A549 (cell line): ENCODE data around the gene NOL3. TPM values are rescaled to one million over a fixed set of nuclear protein-coding genes. Genes with fewer than 3 reads are reported as not detected.

Experiments
- ATAC-seq, 2 experiments: fragments of 200-7000 bp in 1 of 2; fragments of >200 bp in 1 of 2; cut with Nextera tagmentation in 1 of 2; cut with Tn5 transposase in 1 of 2; 3 replicates each; pipeline versions ENCODE4 v1.8.0 to v1.9.1; 2018 to 2020; ENCODE audit warnings: mild to moderate bottlenecking in 1 of 2, moderate library complexity in 1 of 2
- CTCF ChIA-PET: fragments of 300-600 bp; sonication (Branson Sonifier 250); formaldehyde crosslinking; extraction: SDS; loops from one replicate; lab custom pipeline; 2021; ENCODE audit warnings: antibody characterized with exemption, inconsistent platforms; lab: Yijun Ruan, JAX
- POLR2A ChIA-PET: fragments of 350-600 bp; formaldehyde crosslinking; extraction: SDS; loops from one replicate; lab custom pipeline; 2021; ENCODE audit warnings: antibody characterized with exemption, inconsistent platforms; lab: Yijun Ruan, JAX
- DNase-seq, 2 experiments: peaks; one replicate each; pipeline versions ENCODE4 v3.0.0 to v3.0.0-alpha.2; 2011 to 2016; ENCODE audit warnings: low read depth in 1 of 2, low spot score in 1 of 2
- FAIRE-seq: peaks from 2 replicates; lab custom pipeline; 2011; peaks lifted over from hg19 to GRCh38; lab: Jason Lieb, UNC
- H3K27ac ChIP-seq, 2 experiments: fragments of >200 bp; sonication (Bioruptor Twin); formaldehyde crosslinking; 3 replicates each; pipeline ENCODE4 v1.5.1; 2016 to 2017
- H3K4me1 ChIP-seq: fragments of >200 bp; sonication (Bioruptor Twin); formaldehyde crosslinking; 3 replicates; pipeline ENCODE4 v1.6.1; 2016
- H3K4me2 ChIP-seq: fragments of >200 bp; sonication (Bioruptor Twin); formaldehyde crosslinking; 3 replicates; pipeline ENCODE4 v1.6.1; 2016
- H3K4me3 ChIP-seq: fragments of >200 bp; sonication (Bioruptor Twin); formaldehyde crosslinking; 3 replicates; pipeline ENCODE4 v1.5.1; 2016
- H3K9me3 ChIP-seq: fragments of >200 bp; sonication (Bioruptor Twin); formaldehyde crosslinking; 3 replicates; pipeline ENCODE4 v1.6.1; 2016
- BHLHE40 ChIP-seq: IDR thresholded peaks from 2 replicates; pipeline ENCODE4 v1.6.1; 2012; ENCODE audit warnings: low read depth, low read length, inconsistent platforms
- CBX8 ChIP-seq: fragments of 200-600 bp; sonication (generic); IDR thresholded peaks from 2 replicates; pipeline ENCODE4 v1.6.1; 2016
- CEBPB ChIP-seq, 2 experiments: fragments of >200 bp in 1 of 2; sonication (Bioruptor Twin) in 1 of 2; formaldehyde crosslinking in 1 of 2; IDR thresholded peaks; 2 replicates each; pipeline ENCODE4 v1.6.1; 2012 to 2016
- CHD4 ChIP-seq: fragments of 200-600 bp; sonication (generic); IDR thresholded peaks from 2 replicates; pipeline ENCODE4 v1.6.1; 2016; ENCODE audit warnings: antibody characterized with exemption, mild to moderate bottlenecking, borderline replicate concordance
- EP300 ChIP-seq, 2 experiments: fragments of >200 bp; sonication (Bioruptor Twin); formaldehyde crosslinking; IDR thresholded peaks; 2 replicates in 1 of 2; 3 replicates in 1 of 2; pipeline ENCODE4 v1.6.1; 2016 to 2017
- ESRRA ChIP-seq: fragments of 150-350 bp; IDR thresholded peaks from 2 replicates; pipeline ENCODE4 v1.6.1; 2014; ENCODE audit warnings: mild to moderate bottlenecking, low read length, borderline replicate concordance
- FOSB ChIP-seq: fragments of 250-450 bp; sonication (Bioruptor Pico); IDR thresholded peaks from 2 replicates; pipeline ENCODE4 v1.5.0; 2020; ENCODE audit warnings: mild to moderate bottlenecking, moderate library complexity
- FOSL2 ChIP-seq, 2 experiments: fragments of 450-650 bp in 1 of 2; fragments of >200 bp in 1 of 2; sonication (Bioruptor Twin) in 1 of 2; formaldehyde crosslinking; IDR thresholded peaks; 2 replicates each; pipeline versions ENCODE4 v1.5.0 to v1.6.1; 2016 to 2020; ENCODE audit warnings: mild to moderate bottlenecking in 1 of 2, moderate library complexity in 1 of 2
- HEYL ChIP-seq: fragments of 250-450 bp; sonication (Bioruptor Pico); IDR thresholded peaks from 2 replicates; pipeline ENCODE4 v1.8.0; 2021; ENCODE audit warnings: mild to moderate bottlenecking, moderate library complexity
- HOXA7 ChIP-seq: fragments of 250-450 bp; sonication (Bioruptor Pico); IDR thresholded peaks from 2 replicates; pipeline ENCODE4 v1.5.0; 2020; ENCODE audit warnings: mild to moderate bottlenecking, moderate library complexity
- HOXB13 ChIP-seq: fragments of 250-450 bp; sonication (Bioruptor Pico); IDR thresholded peaks from 2 replicates; pipeline ENCODE4 v1.5.0; 2020; ENCODE audit warnings: low read depth, mild to moderate bottlenecking, moderate library complexity
- JUNB ChIP-seq: fragments of >200 bp; sonication (Bioruptor Twin); formaldehyde crosslinking; IDR thresholded peaks from 2 replicates; pipeline ENCODE4 v1.6.1; 2016
- KDM5A ChIP-seq: fragments of 200-600 bp; sonication (generic); IDR thresholded peaks from 2 replicates; pipeline ENCODE4 v1.6.1; 2016; ENCODE audit warnings: antibody characterized with exemption, mild to moderate bottlenecking
- MAFK ChIP-seq: fragments of 450-650 bp; IDR thresholded peaks from 2 replicates; pipeline ENCODE4 v1.6.1; 2014; ENCODE audit not compliant: partially characterized antibody
- NR3C1 ChIP-seq: fragments of >200 bp; sonication (Bioruptor Twin); formaldehyde crosslinking; IDR thresholded peaks from 3 replicates; pipeline ENCODE4 v1.6.1; 2017
- PHF8 ChIP-seq: fragments of 200-600 bp; sonication (generic); IDR thresholded peaks from 2 replicates; pipeline ENCODE4 v1.6.1; 2016; ENCODE audit warnings: low read depth, mild to moderate bottlenecking, antibody characterized with exemption, moderate library complexity, borderline replicate concordance
- RAD21 ChIP-seq, 2 experiments: fragments of >200 bp in 1 of 2; sonication (Bioruptor Twin) in 1 of 2; formaldehyde crosslinking in 1 of 2; IDR thresholded peaks in 1 of 2; conservative IDR thresholded peaks in 1 of 2; 2 replicates in 1 of 2; 3 replicates in 1 of 2; pipeline ENCODE4 v1.6.1; 2012 to 2018; ENCODE audit warnings: inconsistent platforms in 1 of 2
- RARB ChIP-seq: fragments of 250-450 bp; sonication (Bioruptor Pico); IDR thresholded peaks from 2 replicates; pipeline ENCODE4 v1.8.0; 2021; ENCODE audit warnings: mild to moderate bottlenecking, moderate library complexity
- RFX5 ChIP-seq: fragments of 450-650 bp; IDR thresholded peaks from 2 replicates; pipeline ENCODE4 v1.7.1; 2014; ENCODE audit warnings: antibody characterized with exemption, mild to moderate bottlenecking, moderate library complexity
- RNF2 ChIP-seq: fragments of 200-600 bp; sonication (generic); IDR thresholded peaks from 2 replicates; pipeline ENCODE4 v1.6.1; 2016; ENCODE audit warnings: low read depth, mild to moderate bottlenecking, antibody characterized with exemption, moderate library complexity, borderline replicate concordance
- SMC3 ChIP-seq: fragments of >200 bp; sonication (Bioruptor Twin); formaldehyde crosslinking; IDR thresholded peaks from 3 replicates; pipeline ENCODE4 v1.6.1; 2018; ENCODE audit warnings: inconsistent platforms
- TFCP2L1 ChIP-seq: fragments of 250-450 bp; sonication (Bioruptor Pico); IDR thresholded peaks from 2 replicates; pipeline ENCODE4 v1.5.0; 2021; ENCODE audit warnings: mild to moderate bottlenecking
- TP53 ChIP-seq: fragments of 250-450 bp; sonication (Bioruptor Pico); IDR thresholded peaks from 2 replicates; pipeline ENCODE4 v1.5.0; 2021; ENCODE audit warnings: mild to moderate bottlenecking, moderate library complexity
- ZSCAN20 ChIP-seq: fragments of 250-450 bp; sonication (Bioruptor Pico); IDR thresholded peaks from 2 replicates; pipeline ENCODE4 v1.8.0; 2022; ENCODE audit warnings: mild to moderate bottlenecking, moderate library complexity
- WGBS: methylation state at CpG from one replicate; pipeline ENCODE4 v1.1.6; 2017; ENCODE audit errors: missing lambda C conversion rate; 5-methylcytosine and 5-hydroxymethylcytosine counted together
- polyA plus RNA-seq, 4 experiments: library from polyadenylated mRNA; depleted of rRNA in 3 of 4; stranded (reverse); fragments of >200 nt; fragmentation: RNase III in 1 of 4; extraction: RNeasy Plus Mini Kit Qiagen cat#74134 plus additional on column Dnase treatment in 1 of 4; gene quantifications; 2 replicates in 3 of 4; 3 replicates in 1 of 4; pipeline ENCODE4 v1.2.3, GENCODE V29; 2011 to 2017
- TF ChIP-seq, protein P1 (sequence below): fragments of 250-450 bp; sonication (Bioruptor Pico); IDR thresholded peaks from 2 replicates; pipeline ENCODE4 v1.5.0; 2020; ENCODE audit warnings: low read depth, mild to moderate bottlenecking, moderate library complexity
- TF ChIP-seq, protein P2 (sequence below): fragments of >200 bp; sonication (Bioruptor Twin); formaldehyde crosslinking; IDR thresholded peaks from 3 replicates; pipeline ENCODE4 v1.5.1; 2016
- TF ChIP-seq, protein P3 (sequence below): IDR thresholded peaks from 2 replicates; pipeline ENCODE4 v1.6.1; 2012
- TF ChIP-seq, protein P4 (sequence below): fragments of 150-350 bp; IDR thresholded peaks from 2 replicates; pipeline ENCODE4 v1.6.1; 2014; ENCODE audit warnings: low read depth, mild to moderate bottlenecking, low read length
- TF ChIP-seq, protein P5 (sequence below): fragments of >200 bp; sonication (Bioruptor Twin); formaldehyde crosslinking; IDR thresholded peaks from 3 replicates; pipeline ENCODE4 v1.6.1; 2016

Gene NOL3
- polyA plus RNA-seq, 2 of the 4 experiments (the other 2 are of a cell fraction), result 22.6 to 39.1 TPM

- TF ChIP-seq RFX5 (no peak), HOXA7 (CRISPR knock-in tag) (no peak), RARB (CRISPR knock-in tag) (no peak), BHLHE40 (no peak), NR3C1 (no peak), EP300 (IDR thresholded peaks at IDR 0.05) (no peak), PHF8 (no peak), TFCP2L1 (no peak), FOSL2 (IDR thresholded peaks at IDR 0.05) (no peak), FOSL2 (CRISPR knock-in tag; IDR thresholded peaks at IDR 0.05) (no peak), KDM5A (no peak), CBX8 (no peak), SMC3 (no peak), ZSCAN20 (no peak), RNF2 (no peak)
- TF ChIP-seq, protein P1, sequence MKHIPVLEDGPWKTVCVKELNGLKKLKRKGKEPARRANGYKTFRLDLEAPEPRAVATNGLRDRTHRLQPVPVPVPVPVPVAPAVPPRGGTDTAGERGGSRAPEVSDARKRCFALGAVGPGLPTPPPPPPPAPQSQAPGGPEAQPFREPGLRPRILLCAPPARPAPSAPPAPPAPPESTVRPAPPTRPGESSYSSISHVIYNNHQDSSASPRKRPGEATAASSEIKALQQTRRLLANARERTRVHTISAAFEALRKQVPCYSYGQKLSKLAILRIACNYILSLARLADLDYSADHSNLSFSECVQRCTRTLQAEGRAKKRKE (CRISPR knock-in tag), result no peak
- TF ChIP-seq, protein P2, sequence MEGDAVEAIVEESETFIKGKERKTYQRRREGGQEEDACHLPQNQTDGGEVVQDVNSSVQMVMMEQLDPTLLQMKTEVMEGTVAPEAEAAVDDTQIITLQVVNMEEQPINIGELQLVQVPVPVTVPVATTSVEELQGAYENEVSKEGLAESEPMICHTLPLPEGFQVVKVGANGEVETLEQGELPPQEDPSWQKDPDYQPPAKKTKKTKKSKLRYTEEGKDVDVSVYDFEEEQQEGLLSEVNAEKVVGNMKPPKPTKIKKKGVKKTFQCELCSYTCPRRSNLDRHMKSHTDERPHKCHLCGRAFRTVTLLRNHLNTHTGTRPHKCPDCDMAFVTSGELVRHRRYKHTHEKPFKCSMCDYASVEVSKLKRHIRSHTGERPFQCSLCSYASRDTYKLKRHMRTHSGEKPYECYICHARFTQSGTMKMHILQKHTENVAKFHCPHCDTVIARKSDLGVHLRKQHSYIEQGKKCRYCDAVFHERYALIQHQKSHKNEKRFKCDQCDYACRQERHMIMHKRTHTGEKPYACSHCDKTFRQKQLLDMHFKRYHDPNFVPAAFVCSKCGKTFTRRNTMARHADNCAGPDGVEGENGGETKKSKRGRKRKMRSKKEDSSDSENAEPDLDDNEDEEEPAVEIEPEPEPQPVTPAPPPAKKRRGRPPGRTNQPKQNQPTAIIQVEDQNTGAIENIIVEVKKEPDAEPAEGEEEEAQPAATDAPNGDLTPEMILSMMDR, result no peak
- TF ChIP-seq, protein P3, sequence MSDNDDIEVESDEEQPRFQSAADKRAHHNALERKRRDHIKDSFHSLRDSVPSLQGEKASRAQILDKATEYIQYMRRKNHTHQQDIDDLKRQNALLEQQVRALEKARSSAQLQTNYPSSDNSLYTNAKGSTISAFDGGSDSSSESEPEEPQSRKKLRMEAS, result no peak
- no peak for ATAC-seq
Measured at GRCh38 chr16:67167588-67167987, 2.8 kb upstream of the NOL3 start.

GRCh38 chr16:67169011-67169451, 1.3 kb upstream of the NOL3 start:
- 74% methylated on average over 9 of the region's 9 CpGs for WGBS
- CTCF ChIA-PET, result interaction anchor here (0.6 to 20.5 kb wide), 17 partner anchors 10 to 215 kb away, joined by 3 to 314 read pairs (median 4); partner anchors contain the start of genes B3GNT9, CES3, EXOC3L1 and FBXL8
- no peak overlapping the region for H3K4me3 ChIP-seq
- H3K27ac ChIP-seq, result peak overlapping the region; percentile 97 to 99; a peak in 5 of 6 replicates
- H3K9me3 ChIP-seq, result no peaks in the 10 kb centered on the region
- DNase-seq, result no peak
- POLR2A ChIA-PET, result interaction anchor here (2.9 kb wide), 1 partner anchor 9 kb away, joined by 46 read pairs; the partner anchor contains the start of genes FBXL8 and TRADD
- no peak for ATAC-seq
- peaks cover 32% of the 10 kb centered on the region for H3K4me1 ChIP-seq
- FAIRE-seq, result no peak
- no peak for TF ChIP-seq RAD21 (conservative IDR thresholded peaks at IDR 0.05 in 1 of 2, IDR thresholded peaks at IDR 0.05 in 1 of 2)
- no peak for TF ChIP-seq CEBPB (IDR thresholded peaks at IDR 0.05)
- no peak for TF ChIP-seq HOXB13 (CRISPR knock-in tag)
- TF ChIP-seq ESRRA, result no peak
- TF ChIP-seq CHD4, result no peak
- TF ChIP-seq FOSL2 (IDR thresholded peaks at IDR 0.05), result no peak
- TF ChIP-seq FOSL2 (CRISPR knock-in tag; IDR thresholded peaks at IDR 0.05), result no peak
- TF ChIP-seq, protein P4, sequence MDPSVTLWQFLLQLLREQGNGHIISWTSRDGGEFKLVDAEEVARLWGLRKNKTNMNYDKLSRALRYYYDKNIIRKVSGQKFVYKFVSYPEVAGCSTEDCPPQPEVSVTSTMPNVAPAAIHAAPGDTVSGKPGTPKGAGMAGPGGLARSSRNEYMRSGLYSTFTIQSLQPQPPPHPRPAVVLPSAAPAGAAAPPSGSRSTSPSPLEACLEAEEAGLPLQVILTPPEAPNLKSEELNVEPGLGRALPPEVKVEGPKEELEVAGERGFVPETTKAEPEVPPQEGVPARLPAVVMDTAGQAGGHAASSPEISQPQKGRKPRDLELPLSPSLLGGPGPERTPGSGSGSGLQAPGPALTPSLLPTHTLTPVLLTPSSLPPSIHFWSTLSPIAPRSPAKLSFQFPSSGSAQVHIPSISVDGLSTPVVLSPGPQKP, result no peak
- TF ChIP-seq TP53 (CRISPR knock-in tag), result no peak
- TF ChIP-seq, protein P1 (CRISPR knock-in tag), result no peak
- TF ChIP-seq HOXA7 (CRISPR knock-in tag), result no peak
- TF ChIP-seq MAFK, result no peak
- TF ChIP-seq, protein P5, sequence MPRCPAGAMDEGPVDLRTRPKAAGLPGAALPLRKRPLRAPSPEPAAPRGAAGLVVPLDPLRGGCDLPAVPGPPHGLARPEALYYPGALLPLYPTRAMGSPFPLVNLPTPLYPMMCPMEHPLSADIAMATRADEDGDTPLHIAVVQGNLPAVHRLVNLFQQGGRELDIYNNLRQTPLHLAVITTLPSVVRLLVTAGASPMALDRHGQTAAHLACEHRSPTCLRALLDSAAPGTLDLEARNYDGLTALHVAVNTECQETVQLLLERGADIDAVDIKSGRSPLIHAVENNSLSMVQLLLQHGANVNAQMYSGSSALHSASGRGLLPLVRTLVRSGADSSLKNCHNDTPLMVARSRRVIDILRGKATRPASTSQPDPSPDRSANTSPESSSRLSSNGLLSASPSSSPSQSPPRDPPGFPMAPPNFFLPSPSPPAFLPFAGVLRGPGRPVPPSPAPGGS, result no peak
- TF ChIP-seq FOSB (CRISPR knock-in tag), result no peak
- TF ChIP-seq HEYL (CRISPR knock-in tag), result no peak
- no peak for TF ChIP-seq KDM5A
- no peak for TF ChIP-seq ZSCAN20
- TF ChIP-seq JUNB, result no peak
- TF ChIP-seq, protein P2, result no peak
- peak overlapping the region; percentile 99 for H3K4me2 ChIP-seq

More at GRCh38 chr16:67167588-67167987, 2.8 kb upstream of the NOL3 start:
- Histone ChIP-seq H3K4me3 (no peak overlapping the region), H3K4me2 (no peak overlapping the region), H3K4me1 (peaks cover 22% of the 10 kb centered on the region), H3K27ac (peak overlapping the region in 1 of 2 experiments; percentile 8; a peak in 1 of 6 replicates), H3K9me3 (no peaks in the 10 kb centered on the region)
- 90% methylated on average over 3 of the region's 7 CpGs for WGBS
- POLR2A ChIA-PET, result no interaction called here
- no peak for DNase-seq
- CTCF ChIA-PET, result interaction anchor here (1.1 to 20.5 kb wide), 7 partner anchors 9 to 213 kb away, joined by 3 to 314 read pairs (median 4); partner anchors contain the start of genes B3GNT9, CES3, EXOC3L1 and FBXL8
- no peak for FAIRE-seq
